ENCODE results near the gene FGD2.

DNA sequence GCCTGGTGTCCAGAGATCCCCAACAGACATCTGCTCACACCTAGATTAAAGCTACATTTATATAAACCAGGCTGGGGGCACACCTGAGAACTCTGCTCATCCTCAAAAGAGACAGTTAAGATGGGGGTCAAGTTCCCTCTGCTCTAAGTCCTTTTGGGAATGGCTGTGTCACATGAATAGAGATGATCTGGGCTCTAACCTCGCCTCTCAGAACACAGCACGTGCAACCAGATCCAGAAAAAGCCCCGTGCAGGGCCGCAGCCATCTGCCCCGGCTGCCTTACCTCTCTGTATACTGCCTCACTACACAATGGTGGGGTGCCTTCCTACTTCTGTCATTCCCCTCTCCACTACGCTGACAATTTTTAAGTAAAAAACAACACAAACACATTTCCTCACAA is 25.3 kb upstream of the FGD2 start:
- TF ChIP-seq POLR2A (IDR thresholded peaks at IDR 0.05; ENCODE audit: low read length) (no peak), GATA1 (IDR thresholded peaks at IDR 0.05; ENCODE audit: low read depth, low read length) (no peak)
